Liver (tissue), 9 donors: Measurements from ENCODE around the gene GRID2IP. TPM values are rescaled to one million over a fixed set of nuclear protein-coding genes. Genes with fewer than 3 reads are reported as not detected.
"Not testable (repeated sequence)": the region's sequence is repeated elsewhere in the genome, so short reads cannot be mapped to it uniquely, and the experiment has no call there.

Experiments used
- DNase-seq: peaks from one replicate; pipeline ENCODE4 v3.0.0-alpha.2; 2017; ENCODE audit warnings: low spot score
- H3K27ac ChIP-seq, 2 donors: one replicate each; pipeline ENCODE4 v1.7.0; 2013; ENCODE audit warnings: inconsistent platforms in 2 of 2, low read length in 2 of 2, control low read depth in 1 of 2, low read depth in 1 of 2, mild to moderate bottlenecking in 1 of 2
- H3K27me3 ChIP-seq, 4 donors: one replicate each; pipeline versions ENCODE4 v1.6.1 to v1.7.0; 2013; ENCODE audit warnings: low read length in 3 of 4, inconsistent platforms in 1 of 4, mild to moderate bottlenecking in 1 of 4, moderate library complexity in 1 of 4; ENCODE audit not compliant: control insufficient read depth in 4 of 4, insufficient read depth in 4 of 4
- H3K36me3 ChIP-seq, 4 donors: one replicate each; pipeline versions ENCODE4 v1.6.1 to v1.7.0; 2013; ENCODE audit warnings: low read length in 3 of 4, mild to moderate bottlenecking in 3 of 4, low read depth in 1 of 4, moderate library complexity in 1 of 4; ENCODE audit not compliant: control insufficient read depth in 4 of 4, insufficient read depth in 3 of 4
- H3K4me1 ChIP-seq, 4 donors: one replicate each; pipeline versions ENCODE4 v1.6.1 to v1.7.0; 2013; ENCODE audit warnings: low read length in 3 of 4, mild to moderate bottlenecking in 3 of 4, moderate library complexity in 1 of 4; ENCODE audit not compliant: control insufficient read depth in 4 of 4, insufficient read depth in 4 of 4
- H3K4me3 ChIP-seq, 3 donors: one replicate each; pipeline versions ENCODE4 v1.6.1 to v1.7.0; 2013; ENCODE audit warnings: low read length in 3 of 3, control low read depth in 1 of 3, low read depth in 1 of 3, mild to moderate bottlenecking in 1 of 3
- H3K9ac ChIP-seq, 2 donors: one replicate each; pipeline ENCODE4 v1.7.0; 2013; ENCODE audit warnings: low read length in 2 of 2, mild to moderate bottlenecking in 2 of 2, moderate library complexity in 2 of 2, control low read depth in 1 of 2, low read depth in 1 of 2
- H3K9me3 ChIP-seq, 4 donors: one replicate each; pipeline versions ENCODE4 v1.6.1 to v1.7.0; 2013; ENCODE audit warnings: low read length in 3 of 4; ENCODE audit not compliant: control insufficient read depth in 4 of 4
- EGR1 ChIP-seq, 2 donors: IDR thresholded peaks; 2 replicates each; pipeline ENCODE4 v1.6.1; 2016 to 2018; ENCODE audit warnings: antibody characterized with exemption in 2 of 2, low read depth in 2 of 2
- FOXA1 ChIP-seq: IDR thresholded peaks from 2 replicates; pipeline ENCODE4 v1.6.1; 2016; ENCODE audit warnings: antibody characterized with exemption
- FOXA2 ChIP-seq: IDR thresholded peaks from 2 replicates; pipeline ENCODE4 v1.6.1; 2016; ENCODE audit warnings: antibody characterized with exemption
- GABPA ChIP-seq, 2 donors: IDR thresholded peaks in 1 of 2; conservative IDR thresholded peaks in 1 of 2; 2 replicates each; pipeline ENCODE4 v1.6.1; 2016; ENCODE audit warnings: antibody characterized with exemption in 2 of 2, mild to moderate bottlenecking in 1 of 2, moderate library complexity in 1 of 2
- HNF4G ChIP-seq: IDR thresholded peaks from 2 replicates; pipeline ENCODE4 v1.6.1; 2016; ENCODE audit warnings: antibody characterized with exemption
- JUND ChIP-seq, 2 donors: IDR thresholded peaks; 2 replicates each; pipeline ENCODE4 v1.6.1; 2016; ENCODE audit warnings: antibody characterized with exemption in 2 of 2
- NR2F2 ChIP-seq: IDR thresholded peaks from 2 replicates; pipeline ENCODE4 v1.6.1; 2016; ENCODE audit warnings: antibody characterized with exemption
- RAD21 ChIP-seq, 2 donors: IDR thresholded peaks; 2 replicates each; pipeline ENCODE4 v1.6.1; 2016; ENCODE audit warnings: antibody characterized with exemption in 2 of 2, mild to moderate bottlenecking in 2 of 2
- SP1 ChIP-seq: IDR thresholded peaks from 2 replicates; pipeline ENCODE4 v1.6.1; 2018; ENCODE audit warnings: antibody characterized with exemption, mild to moderate bottlenecking
- TAF1 ChIP-seq: conservative IDR thresholded peaks from 2 replicates; pipeline ENCODE4 v1.6.1; 2016; ENCODE audit warnings: antibody characterized with exemption, mild to moderate bottlenecking
- WGBS: extraction: QIAGEN DNeasy Blood & Tissue Kit; methylation state at CpG from one replicate; pipeline ENCODE4 v1.1.7; 2013; 5-methylcytosine and 5-hydroxymethylcytosine counted together
- polyA plus RNA-seq, 2 donors: library from polyadenylated mRNA; stranded (reverse) in 1 of 2; unstranded in 1 of 2; fragments of 200-250 nt in 1 of 2; fragments of >200 nt in 1 of 2; fragmentation: Nextera tagmentation in 1 of 2; extraction: Ambion mirVana in 1 of 2; gene quantifications; one replicate each; pipeline versions ENCODE4 v1.2.1 to v1.2.3, GENCODE V29; 2013 to 2015
- total RNA-seq, 2 donors: library from RNA; depleted of rRNA; stranded (reverse); fragments of >200 nt; gene quantifications; one replicate each; pipeline ENCODE4 v1.2.3, GENCODE V29; 2014
- TF ChIP-seq, protein P1 (sequence below): IDR thresholded peaks from 2 replicates; pipeline ENCODE4 v1.6.1; 2016; ENCODE audit warnings: antibody characterized with exemption
- TF ChIP-seq, protein P2 (sequence below): fragments of 150-350 bp; IDR thresholded peaks from 2 replicates; pipeline ENCODE4 v1.5.1; 2017; ENCODE audit warnings: improper control_type of control experiment, low read depth, low read length; ENCODE audit not compliant: missing input control
- TF ChIP-seq, protein P3 (sequence below): IDR thresholded peaks from 2 replicates; pipeline ENCODE4 v1.6.1; 2016; ENCODE audit warnings: antibody characterized with exemption, mild to moderate bottlenecking
- TF ChIP-seq, protein P4 (sequence below): IDR thresholded peaks from 2 replicates; pipeline ENCODE4 v1.6.1; 2016; ENCODE audit warnings: antibody characterized with exemption
- TF ChIP-seq, protein P5 (sequence below): IDR thresholded peaks from 2 replicates; pipeline ENCODE4 v1.6.1; 2016; ENCODE audit warnings: antibody characterized with exemption
- donor health status: healthy.
- donor health status: healthy.
- donor health status: healthy.
- donor health status: healthy.
- donor health status: healthy.

Gene GRID2IP
- total and polyA plus RNA-seq, 4 donors, result 0.05 to 0.08 TPM; not detected in 2

DNA sequence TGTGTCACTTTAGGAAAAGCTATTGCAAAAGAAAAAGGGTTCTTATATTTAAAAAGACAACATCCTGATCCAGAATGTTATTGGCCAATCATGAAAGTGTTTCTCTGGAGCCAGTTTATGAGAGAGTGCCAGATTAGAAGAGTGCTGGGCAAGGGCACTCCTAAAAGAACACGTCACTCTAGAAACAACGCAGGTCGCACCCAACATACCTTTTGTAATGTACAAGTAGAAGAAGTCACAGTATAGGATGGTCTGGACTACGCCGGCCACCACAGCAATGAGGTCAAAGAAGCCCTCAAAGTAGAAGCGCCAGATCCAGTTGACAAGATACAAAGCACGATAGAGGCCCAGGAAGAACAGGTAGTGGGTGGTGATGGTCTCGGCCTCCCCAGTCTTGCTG is 85.4 kb downstream of the GRID2IP start (continued):
- TF ChIP-seq, protein P1, sequence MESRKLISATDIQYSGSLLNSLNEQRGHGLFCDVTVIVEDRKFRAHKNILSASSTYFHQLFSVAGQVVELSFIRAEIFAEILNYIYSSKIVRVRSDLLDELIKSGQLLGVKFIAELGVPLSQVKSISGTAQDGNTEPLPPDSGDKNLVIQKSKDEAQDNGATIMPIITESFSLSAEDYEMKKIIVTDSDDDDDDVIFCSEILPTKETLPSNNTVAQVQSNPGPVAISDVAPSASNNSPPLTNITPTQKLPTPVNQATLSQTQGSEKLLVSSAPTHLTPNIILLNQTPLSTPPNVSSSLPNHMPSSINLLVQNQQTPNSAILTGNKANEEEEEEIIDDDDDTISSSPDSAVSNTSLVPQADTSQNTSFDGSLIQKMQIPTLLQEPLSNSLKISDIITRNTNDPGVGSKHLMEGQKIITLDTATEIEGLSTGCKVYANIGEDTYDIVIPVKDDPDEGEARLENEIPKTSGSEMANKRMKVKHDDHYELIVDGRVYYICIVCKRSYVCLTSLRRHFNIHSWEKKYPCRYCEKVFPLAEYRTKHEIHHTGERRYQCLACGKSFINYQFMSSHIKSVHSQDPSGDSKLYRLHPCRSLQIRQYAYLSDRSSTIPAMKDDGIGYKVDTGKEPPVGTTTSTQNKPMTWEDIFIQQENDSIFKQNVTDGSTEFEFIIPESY, result no peak
- TF ChIP-seq JUND (IDR thresholded peaks at IDR 0.05), result no peak

DNA sequence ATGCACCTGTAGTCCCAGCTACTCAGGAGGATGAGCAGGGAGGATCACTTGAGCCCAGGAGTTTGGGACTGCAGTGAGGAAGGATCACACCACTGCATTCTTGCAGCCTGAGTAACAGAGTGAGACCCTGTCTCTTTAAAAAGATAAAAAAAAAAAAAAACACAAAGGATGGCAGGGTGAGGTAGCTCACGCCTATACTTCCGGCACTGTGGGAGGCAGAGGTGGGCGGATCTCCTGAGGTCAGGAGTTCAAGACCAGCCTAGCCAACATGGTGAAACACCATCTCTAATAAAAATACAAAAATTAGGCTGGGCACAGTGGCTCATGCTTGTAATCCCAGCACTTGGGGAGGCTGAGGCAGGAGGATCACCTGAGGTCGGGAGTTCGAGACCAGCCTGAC is 87.7 kb downstream of the GRID2IP start:
- not testable (repeated sequence) for H3K27me3 ChIP-seq, H3K9me3 ChIP-seq, H3K27ac ChIP-seq, H3K4me1 ChIP-seq, H3K9ac ChIP-seq, H3K4me3 ChIP-seq, DNase-seq
- peaks cover 21 to 60% (median 51%) of the 10 kb centered on the region in 4 donors for H3K36me3 ChIP-seq
- 83% methylated on average over 5 of the region's 5 CpGs for WGBS

DNA sequence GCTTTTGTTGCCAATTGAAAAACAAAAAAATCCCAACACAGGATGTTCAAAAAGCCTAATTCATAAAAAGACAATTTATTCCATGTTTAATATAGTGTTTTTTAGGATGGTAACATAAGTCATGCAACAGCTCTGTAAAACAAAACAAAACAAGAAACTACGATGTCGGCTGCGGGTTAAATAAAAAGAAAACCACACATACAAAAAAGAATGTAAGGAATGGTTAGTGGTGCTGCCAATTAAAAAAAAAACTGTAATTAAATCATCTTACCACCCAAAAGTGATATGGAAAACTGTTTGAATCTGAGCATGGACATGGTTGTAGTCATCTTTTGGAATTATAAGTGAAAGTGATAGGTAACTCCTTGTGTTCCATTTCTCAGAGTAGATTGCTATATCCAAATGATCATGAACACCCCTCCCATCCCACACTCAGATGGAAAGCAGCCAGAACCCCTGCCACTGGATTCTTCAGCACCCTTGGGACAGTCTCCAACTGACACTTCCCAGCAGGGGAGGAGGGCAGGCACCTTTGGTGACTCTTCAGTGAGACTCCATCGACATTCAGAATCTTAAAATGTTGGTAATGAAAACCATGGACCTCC is 89.2 kb downstream of the GRID2IP start:
- Histone ChIP-seq H3K27ac (no peak overlapping the region), H3K9me3 (no peaks in the 10 kb centered on the region), H3K4me3 (no peak overlapping the region), H3K27me3 (no peaks in the 10 kb centered on the region), H3K4me1 (peaks cover 0 to 10% (median 4%) of the 10 kb centered on the region in 4 donors), H3K9ac (no peak overlapping the region), H3K36me3 (peaks cover 17 to 49% (median 40%) of the 10 kb centered on the region in 4 donors)
- WGBS, result 91% methylated on average over 4 of the region's 4 CpGs
- DNase-seq, result no peak
- TF ChIP-seq SP1, result no peak
- TF ChIP-seq, protein P2, sequence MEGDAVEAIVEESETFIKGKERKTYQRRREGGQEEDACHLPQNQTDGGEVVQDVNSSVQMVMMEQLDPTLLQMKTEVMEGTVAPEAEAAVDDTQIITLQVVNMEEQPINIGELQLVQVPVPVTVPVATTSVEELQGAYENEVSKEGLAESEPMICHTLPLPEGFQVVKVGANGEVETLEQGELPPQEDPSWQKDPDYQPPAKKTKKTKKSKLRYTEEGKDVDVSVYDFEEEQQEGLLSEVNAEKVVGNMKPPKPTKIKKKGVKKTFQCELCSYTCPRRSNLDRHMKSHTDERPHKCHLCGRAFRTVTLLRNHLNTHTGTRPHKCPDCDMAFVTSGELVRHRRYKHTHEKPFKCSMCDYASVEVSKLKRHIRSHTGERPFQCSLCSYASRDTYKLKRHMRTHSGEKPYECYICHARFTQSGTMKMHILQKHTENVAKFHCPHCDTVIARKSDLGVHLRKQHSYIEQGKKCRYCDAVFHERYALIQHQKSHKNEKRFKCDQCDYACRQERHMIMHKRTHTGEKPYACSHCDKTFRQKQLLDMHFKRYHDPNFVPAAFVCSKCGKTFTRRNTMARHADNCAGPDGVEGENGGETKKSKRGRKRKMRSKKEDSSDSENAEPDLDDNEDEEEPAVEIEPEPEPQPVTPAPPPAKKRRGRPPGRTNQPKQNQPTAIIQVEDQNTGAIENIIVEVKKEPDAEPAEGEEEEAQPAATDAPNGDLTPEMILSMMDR, result no peak
- TF ChIP-seq, protein P3, sequence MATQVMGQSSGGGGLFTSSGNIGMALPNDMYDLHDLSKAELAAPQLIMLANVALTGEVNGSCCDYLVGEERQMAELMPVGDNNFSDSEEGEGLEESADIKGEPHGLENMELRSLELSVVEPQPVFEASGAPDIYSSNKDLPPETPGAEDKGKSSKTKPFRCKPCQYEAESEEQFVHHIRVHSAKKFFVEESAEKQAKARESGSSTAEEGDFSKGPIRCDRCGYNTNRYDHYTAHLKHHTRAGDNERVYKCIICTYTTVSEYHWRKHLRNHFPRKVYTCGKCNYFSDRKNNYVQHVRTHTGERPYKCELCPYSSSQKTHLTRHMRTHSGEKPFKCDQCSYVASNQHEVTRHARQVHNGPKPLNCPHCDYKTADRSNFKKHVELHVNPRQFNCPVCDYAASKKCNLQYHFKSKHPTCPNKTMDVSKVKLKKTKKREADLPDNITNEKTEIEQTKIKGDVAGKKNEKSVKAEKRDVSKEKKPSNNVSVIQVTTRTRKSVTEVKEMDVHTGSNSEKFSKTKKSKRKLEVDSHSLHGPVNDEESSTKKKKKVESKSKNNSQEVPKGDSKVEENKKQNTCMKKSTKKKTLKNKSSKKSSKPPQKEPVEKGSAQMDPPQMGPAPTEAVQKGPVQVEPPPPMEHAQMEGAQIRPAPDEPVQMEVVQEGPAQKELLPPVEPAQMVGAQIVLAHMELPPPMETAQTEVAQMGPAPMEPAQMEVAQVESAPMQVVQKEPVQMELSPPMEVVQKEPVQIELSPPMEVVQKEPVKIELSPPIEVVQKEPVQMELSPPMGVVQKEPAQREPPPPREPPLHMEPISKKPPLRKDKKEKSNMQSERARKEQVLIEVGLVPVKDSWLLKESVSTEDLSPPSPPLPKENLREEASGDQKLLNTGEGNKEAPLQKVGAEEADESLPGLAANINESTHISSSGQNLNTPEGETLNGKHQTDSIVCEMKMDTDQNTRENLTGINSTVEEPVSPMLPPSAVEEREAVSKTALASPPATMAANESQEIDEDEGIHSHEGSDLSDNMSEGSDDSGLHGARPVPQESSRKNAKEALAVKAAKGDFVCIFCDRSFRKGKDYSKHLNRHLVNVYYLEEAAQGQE, result no peak
- TF ChIP-seq, protein P4, sequence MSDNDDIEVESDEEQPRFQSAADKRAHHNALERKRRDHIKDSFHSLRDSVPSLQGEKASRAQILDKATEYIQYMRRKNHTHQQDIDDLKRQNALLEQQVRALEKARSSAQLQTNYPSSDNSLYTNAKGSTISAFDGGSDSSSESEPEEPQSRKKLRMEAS, result no peak
- no peak for TF ChIP-seq FOXA2
- TF ChIP-seq, protein P1, result no peak
- TF ChIP-seq NR2F2, result no peak
- TF ChIP-seq, protein P5, sequence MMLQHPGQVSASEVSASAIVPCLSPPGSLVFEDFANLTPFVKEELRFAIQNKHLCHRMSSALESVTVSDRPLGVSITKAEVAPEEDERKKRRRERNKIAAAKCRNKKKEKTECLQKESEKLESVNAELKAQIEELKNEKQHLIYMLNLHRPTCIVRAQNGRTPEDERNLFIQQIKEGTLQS, result no peak
- no peak for TF ChIP-seq TAF1
- TF ChIP-seq GABPA (IDR thresholded peaks at IDR 0.05 in 1 of 2, conservative IDR thresholded peaks at IDR 0.05 in 1 of 2), result no peak
- no peak for TF ChIP-seq JUND (IDR thresholded peaks at IDR 0.05)
- TF ChIP-seq FOXA1, result no peak
- no peak for TF ChIP-seq RAD21 (IDR thresholded peaks at IDR 0.05)
- no peak for TF ChIP-seq HNF4G
- no peak for TF ChIP-seq EGR1 (IDR thresholded peaks at IDR 0.05; ENCODE audit: low read depth in 2 of 2)
